Hepatocyte (in vitro differentiated cells): Measurements from ENCODE around the gene HPS4.

Source experiments
- EZH2phosphoT487 ChIP-seq: fragments of 200-600 bp; sonication (generic); IDR thresholded peaks from one replicate; pipeline ENCODE4 v1.6.1; 2018; ENCODE audit warnings: antibody characterized with exemption, mild to moderate bottlenecking, low read depth, moderate library complexity; ENCODE audit not compliant: unreplicated experiment, severe bottlenecking
- TF ChIP-seq, protein P1 (sequence below): fragments of 200-600 bp; sonication (generic); IDR thresholded peaks from 2 replicates; pipeline ENCODE4 v1.5.1; 2016; ENCODE audit warnings: antibody characterized with exemption, mild to moderate bottlenecking; ENCODE audit not compliant: poor library complexity

DNA sequence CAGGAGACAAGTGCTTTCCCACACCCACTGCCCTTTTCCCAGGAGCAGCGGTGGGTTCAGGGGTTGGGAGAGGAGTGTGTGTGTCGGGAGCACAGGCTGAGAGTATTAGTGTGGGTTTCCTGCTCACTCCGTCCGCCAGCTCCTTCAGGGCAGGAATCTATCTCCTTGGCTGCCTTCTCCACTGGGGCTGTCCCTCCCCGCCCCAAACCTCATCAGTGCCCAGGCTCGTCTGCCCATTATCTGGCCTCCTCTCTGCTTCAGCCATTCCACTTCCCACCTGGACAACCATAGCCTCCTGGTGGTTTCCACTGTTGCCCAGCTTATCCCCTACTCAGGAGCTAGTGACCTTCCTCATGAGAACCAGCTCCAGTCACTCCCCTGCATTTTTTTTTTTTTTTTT is 34.6 kb downstream of the HPS4 start:
- TF ChIP-seq, protein P1, sequence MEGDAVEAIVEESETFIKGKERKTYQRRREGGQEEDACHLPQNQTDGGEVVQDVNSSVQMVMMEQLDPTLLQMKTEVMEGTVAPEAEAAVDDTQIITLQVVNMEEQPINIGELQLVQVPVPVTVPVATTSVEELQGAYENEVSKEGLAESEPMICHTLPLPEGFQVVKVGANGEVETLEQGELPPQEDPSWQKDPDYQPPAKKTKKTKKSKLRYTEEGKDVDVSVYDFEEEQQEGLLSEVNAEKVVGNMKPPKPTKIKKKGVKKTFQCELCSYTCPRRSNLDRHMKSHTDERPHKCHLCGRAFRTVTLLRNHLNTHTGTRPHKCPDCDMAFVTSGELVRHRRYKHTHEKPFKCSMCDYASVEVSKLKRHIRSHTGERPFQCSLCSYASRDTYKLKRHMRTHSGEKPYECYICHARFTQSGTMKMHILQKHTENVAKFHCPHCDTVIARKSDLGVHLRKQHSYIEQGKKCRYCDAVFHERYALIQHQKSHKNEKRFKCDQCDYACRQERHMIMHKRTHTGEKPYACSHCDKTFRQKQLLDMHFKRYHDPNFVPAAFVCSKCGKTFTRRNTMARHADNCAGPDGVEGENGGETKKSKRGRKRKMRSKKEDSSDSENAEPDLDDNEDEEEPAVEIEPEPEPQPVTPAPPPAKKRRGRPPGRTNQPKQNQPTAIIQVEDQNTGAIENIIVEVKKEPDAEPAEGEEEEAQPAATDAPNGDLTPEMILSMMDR = no peak
- TF ChIP-seq EZH2phosphoT487 = no peak
